22Rv1 (cell line): Measurements from ENCODE around the gene CAD.

Experiments used
- CTCF ChIP-seq: fragments of 450-650 bp; IDR thresholded peaks from 2 replicates; pipeline ENCODE4 v1.5.1; 2017; ENCODE audit warnings: mild to moderate bottlenecking
- ZFX ChIP-seq: fragments of 450-650 bp; IDR thresholded peaks from 2 replicates; pipeline ENCODE4 v1.6.1; 2017; ENCODE audit warnings: antibody characterized with exemption, borderline replicate concordance

- TF ChIP-seq CTCF, result no peak
- TF ChIP-seq ZFX, result no peak
Measured at GRCh38 chr2:27264253-27264752, 47.1 kb downstream of the CAD start.
